ENCODE data around the gene TNIK.

TNIK gene

GRCh38 chr3:171044384-171044783, 415.8 kb downstream of the TNIK start:
- DNase-seq (ENCODE audit: low spot score): no peak
- TF ChIP-seq CTCF (IDR thresholded peaks at IDR 0.05; ENCODE audit: borderline replicate concordance, control extremely low read depth, extremely low read depth, insufficient read depth, missing control alignments): no peak
- in situ Hi-C loops (cut with MboI; ENCODE audit: low sequenced_read_pairs, unreplicated experiment): no loop called here

GRCh38 chr3:171039674-171040073, 420.5 kb downstream of the TNIK start:
- in situ Hi-C loops (cut with MboI; ENCODE audit: low sequenced_read_pairs, unreplicated experiment): no loop called here
- TF ChIP-seq CTCF (IDR thresholded peaks at IDR 0.05; ENCODE audit: borderline replicate concordance, control extremely low read depth, extremely low read depth, insufficient read depth, missing control alignments): no peak

GRCh38 chr3:171038342-171038741, 421.9 kb downstream of the TNIK start:
- TF ChIP-seq CTCF (IDR thresholded peaks at IDR 0.05; ENCODE audit: borderline replicate concordance, control extremely low read depth, extremely low read depth, insufficient read depth, missing control alignments): no peak

More at GRCh38 chr3:171039674-171040073, 420.5 kb downstream of the TNIK start:
- no peak for DNase-seq (ENCODE audit: low spot score)

GRCh38 chr3:171028779-171029232, 431.4 kb downstream of the TNIK start:
- no peak for TF ChIP-seq CTCF (IDR thresholded peaks at IDR 0.05; ENCODE audit: borderline replicate concordance, control extremely low read depth, extremely low read depth, insufficient read depth, missing control alignments)
- in situ Hi-C loops (cut with MboI; ENCODE audit: low sequenced_read_pairs, unreplicated experiment): no loop called here
- no peak for DNase-seq (ENCODE audit: low spot score)

More at GRCh38 chr3:171038342-171038741, 421.9 kb downstream of the TNIK start:
- in situ Hi-C loops (cut with MboI; ENCODE audit: low sequenced_read_pairs, unreplicated experiment): no loop called here
- no peak for DNase-seq (ENCODE audit: low spot score)

GRCh38 chr3:171028025-171028778, 432.0 kb downstream of the TNIK start:
- in situ Hi-C loops (cut with MboI; ENCODE audit: low sequenced_read_pairs, unreplicated experiment): no loop called here
- no peak for TF ChIP-seq CTCF (IDR thresholded peaks at IDR 0.05; ENCODE audit: borderline replicate concordance, control extremely low read depth, extremely low read depth, insufficient read depth, missing control alignments)
- DNase-seq (ENCODE audit: low spot score): no peak

- in situ Hi-C loops (cut with MboI; ENCODE audit: low sequenced_read_pairs, unreplicated experiment): no loop called here
- DNase-seq (ENCODE audit: low spot score): no peak
- TF ChIP-seq CTCF (IDR thresholded peaks at IDR 0.05; ENCODE audit: borderline replicate concordance, control extremely low read depth, extremely low read depth, insufficient read depth, missing control alignments): no peak
These were observed 433.5 kb downstream of the TNIK start, which contains the start of gene SLC2A2 for GRCh38 chr3:171026597-171027293. SLC2A2 (minus strand) TSS chr3:171026720; CDS start chr3:171026670, 50 bp downstream.

Measured in GM13976 (cell line).